Measurements from ENCODE around the gene SRGAP3.

SRGAP3 gene

GRCh38 chr3:9108876-9109567, 140.4 kb downstream of the SRGAP3 start:
- H3K4me3 ChIP-seq (ENCODE audit: low read length): no peak overlapping the region
- no peak overlapping the region for H3K27ac ChIP-seq (ENCODE audit: low read depth, low read length)
- H3K27me3 ChIP-seq (ENCODE audit: control insufficient read depth, insufficient read depth, low read length): no peaks in the 10 kb centered on the region
- H3K36me3 ChIP-seq (ENCODE audit: control insufficient read depth, insufficient read depth, low read length): no peaks in the 10 kb centered on the region
- peaks cover 2% of the 10 kb centered on the region for H3K4me1 ChIP-seq (ENCODE audit: control insufficient read depth, insufficient read depth, low read length)
- no peak overlapping the region for H3K9ac ChIP-seq (ENCODE audit: low read length)

GRCh38 chr3:9107738-9108137, 141.7 kb downstream of the SRGAP3 start:
- H3K4me3 ChIP-seq (ENCODE audit: low read length): no peak overlapping the region
- no peak overlapping the region for H3K27ac ChIP-seq (ENCODE audit: low read depth, low read length)

DNA sequence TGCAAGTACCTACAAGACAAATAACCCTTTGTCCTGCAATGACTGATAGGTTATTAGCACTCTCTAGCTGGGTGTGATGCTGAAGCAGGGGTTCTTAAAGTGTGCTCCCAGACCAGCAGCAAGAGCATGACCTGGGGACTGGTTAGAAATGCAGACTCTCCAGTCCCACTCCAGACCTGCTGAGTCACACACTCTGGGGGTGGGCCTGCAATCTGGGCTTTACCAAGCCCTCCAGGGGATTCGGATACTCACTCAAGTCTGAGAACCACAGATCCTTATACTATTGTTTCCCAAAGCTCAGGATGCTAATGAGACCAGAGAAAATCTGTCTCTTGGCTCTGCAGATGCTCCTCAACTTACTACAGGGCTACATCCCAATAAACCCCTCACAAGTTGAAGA, 144.0 kb downstream of the SRGAP3 start:
- H3K9ac ChIP-seq (ENCODE audit: low read length): no peak overlapping the region
- no peaks in the 10 kb centered on the region for H3K4me1 ChIP-seq (ENCODE audit: control insufficient read depth, insufficient read depth, low read length)
- no peak overlapping the region for H3K4me3 ChIP-seq (ENCODE audit: low read length)
- H3K36me3 ChIP-seq (ENCODE audit: control insufficient read depth, insufficient read depth, low read length): no peaks in the 10 kb centered on the region
- H3K27ac ChIP-seq (ENCODE audit: low read depth, low read length): no peak overlapping the region
- H3K27me3 ChIP-seq (ENCODE audit: control insufficient read depth, insufficient read depth, low read length): no peaks in the 10 kb centered on the region

More at GRCh38 chr3:9107738-9108137, 141.7 kb downstream of the SRGAP3 start:
- Histone ChIP-seq H3K9ac (ENCODE audit: low read length) (no peak overlapping the region), H3K36me3 (ENCODE audit: control insufficient read depth, insufficient read depth, low read length) (no peaks in the 10 kb centered on the region), H3K27me3 (ENCODE audit: control insufficient read depth, insufficient read depth, low read length) (no peaks in the 10 kb centered on the region), H3K4me1 (ENCODE audit: control insufficient read depth, insufficient read depth, low read length) (peaks cover 2% of the 10 kb centered on the region)

DNA sequence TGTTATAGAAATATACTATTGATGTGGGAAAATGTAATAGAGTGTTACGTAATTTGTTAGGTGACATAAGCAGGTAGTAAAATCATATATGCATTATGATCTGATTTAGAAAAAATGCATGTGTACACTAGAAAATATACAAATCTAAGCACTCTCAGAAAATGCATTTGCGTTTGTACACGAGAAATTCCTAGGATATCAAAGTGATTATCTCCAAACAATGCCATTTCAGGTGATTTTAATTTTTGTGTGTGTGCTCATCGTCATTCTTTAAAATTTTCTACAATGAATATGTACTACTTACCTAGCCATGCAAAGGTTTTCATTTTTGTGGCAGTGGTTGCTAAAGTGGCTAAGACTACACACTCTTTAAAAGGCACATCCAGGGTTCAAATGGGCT, 145.3 kb downstream of the SRGAP3 start:
- no peak overlapping the region for H3K4me3 ChIP-seq (ENCODE audit: low read length)

GRCh38 chr3:9102240-9102981, 147.0 kb downstream of the SRGAP3 start:
- Histone ChIP-seq H3K4me3 (ENCODE audit: low read length) (no peak overlapping the region), H3K27me3 (ENCODE audit: control insufficient read depth, insufficient read depth, low read length) (no peaks in the 10 kb centered on the region), H3K4me1 (ENCODE audit: control insufficient read depth, insufficient read depth, low read length) (no peaks in the 10 kb centered on the region), H3K27ac (ENCODE audit: low read depth, low read length) (no peak overlapping the region), H3K9ac (ENCODE audit: low read length) (no peak overlapping the region), H3K36me3 (ENCODE audit: control insufficient read depth, insufficient read depth, low read length) (no peaks in the 10 kb centered on the region)

More for the DNA sequence above, 145.3 kb downstream of the SRGAP3 start:
- H3K27ac ChIP-seq (ENCODE audit: low read depth, low read length): no peak overlapping the region
- H3K36me3 ChIP-seq (ENCODE audit: control insufficient read depth, insufficient read depth, low read length): no peaks in the 10 kb centered on the region
- no peak overlapping the region for H3K9ac ChIP-seq (ENCODE audit: low read length)
- H3K4me1 ChIP-seq (ENCODE audit: control insufficient read depth, insufficient read depth, low read length): no peaks in the 10 kb centered on the region
- no peaks in the 10 kb centered on the region for H3K27me3 ChIP-seq (ENCODE audit: control insufficient read depth, insufficient read depth, low read length)

- H3K4me3 ChIP-seq (ENCODE audit: low read length): no peak overlapping the region
- H3K4me1 ChIP-seq (ENCODE audit: control insufficient read depth, insufficient read depth, low read length): no peaks in the 10 kb centered on the region
- H3K27me3 ChIP-seq (ENCODE audit: control insufficient read depth, insufficient read depth, low read length): no peaks in the 10 kb centered on the region
- no peak overlapping the region for H3K27ac ChIP-seq (ENCODE audit: low read depth, low read length)
- H3K36me3 ChIP-seq (ENCODE audit: control insufficient read depth, insufficient read depth, low read length): no peaks in the 10 kb centered on the region
- H3K9ac ChIP-seq (ENCODE audit: low read length): no peak overlapping the region
Observed at GRCh38 chr3:9101286-9101685, 148.2 kb downstream of the SRGAP3 start.

- H3K4me1 ChIP-seq (ENCODE audit: control insufficient read depth, insufficient read depth, low read length): no peaks in the 10 kb centered on the region
- H3K9ac ChIP-seq (ENCODE audit: low read length): no peak overlapping the region
- no peak overlapping the region for H3K27ac ChIP-seq (ENCODE audit: low read depth, low read length)
- H3K4me3 ChIP-seq (ENCODE audit: low read length): no peak overlapping the region
- H3K36me3 ChIP-seq (ENCODE audit: control insufficient read depth, insufficient read depth, low read length): no peaks in the 10 kb centered on the region
- H3K27me3 ChIP-seq (ENCODE audit: control insufficient read depth, insufficient read depth, low read length): no peaks in the 10 kb centered on the region
Observed at GRCh38 chr3:9100513-9100894, 148.9 kb downstream of the SRGAP3 start.

- Histone ChIP-seq H3K27ac (ENCODE audit: low read depth, low read length) (no peak overlapping the region), H3K36me3 (ENCODE audit: control insufficient read depth, insufficient read depth, low read length) (no peaks in the 10 kb centered on the region), H3K27me3 (ENCODE audit: control insufficient read depth, insufficient read depth, low read length) (no peaks in the 10 kb centered on the region), H3K9ac (ENCODE audit: low read length) (no peak overlapping the region), H3K4me3 (ENCODE audit: low read length) (no peak overlapping the region), H3K4me1 (ENCODE audit: control insufficient read depth, insufficient read depth, low read length) (no peaks in the 10 kb centered on the region)
Observed at GRCh38 chr3:9099702-9100512, 149.5 kb downstream of the SRGAP3 start.

- Histone ChIP-seq H3K4me1 (ENCODE audit: control insufficient read depth, insufficient read depth, low read length) (no peaks in the 10 kb centered on the region), H3K27me3 (ENCODE audit: control insufficient read depth, insufficient read depth, low read length) (no peaks in the 10 kb centered on the region), H3K27ac (ENCODE audit: low read depth, low read length) (no peak overlapping the region), H3K4me3 (ENCODE audit: low read length) (no peak overlapping the region), H3K9ac (ENCODE audit: low read length) (no peak overlapping the region), H3K36me3 (ENCODE audit: control insufficient read depth, insufficient read depth, low read length) (no peaks in the 10 kb centered on the region)
Observed at GRCh38 chr3:9098716-9099675, 150.4 kb downstream of the SRGAP3 start.

- no peaks in the 10 kb centered on the region for H3K27me3 ChIP-seq (ENCODE audit: control insufficient read depth, insufficient read depth, low read length)
- H3K9ac ChIP-seq (ENCODE audit: low read length): no peak overlapping the region
- no peaks in the 10 kb centered on the region for H3K36me3 ChIP-seq (ENCODE audit: control insufficient read depth, insufficient read depth, low read length)
- H3K4me1 ChIP-seq (ENCODE audit: control insufficient read depth, insufficient read depth, low read length): no peaks in the 10 kb centered on the region
- H3K4me3 ChIP-seq (ENCODE audit: low read length): no peak overlapping the region
- no peak overlapping the region for H3K27ac ChIP-seq (ENCODE audit: low read depth, low read length)
Observed at GRCh38 chr3:9097495-9097894, 152.0 kb downstream of the SRGAP3 start.

DNA sequence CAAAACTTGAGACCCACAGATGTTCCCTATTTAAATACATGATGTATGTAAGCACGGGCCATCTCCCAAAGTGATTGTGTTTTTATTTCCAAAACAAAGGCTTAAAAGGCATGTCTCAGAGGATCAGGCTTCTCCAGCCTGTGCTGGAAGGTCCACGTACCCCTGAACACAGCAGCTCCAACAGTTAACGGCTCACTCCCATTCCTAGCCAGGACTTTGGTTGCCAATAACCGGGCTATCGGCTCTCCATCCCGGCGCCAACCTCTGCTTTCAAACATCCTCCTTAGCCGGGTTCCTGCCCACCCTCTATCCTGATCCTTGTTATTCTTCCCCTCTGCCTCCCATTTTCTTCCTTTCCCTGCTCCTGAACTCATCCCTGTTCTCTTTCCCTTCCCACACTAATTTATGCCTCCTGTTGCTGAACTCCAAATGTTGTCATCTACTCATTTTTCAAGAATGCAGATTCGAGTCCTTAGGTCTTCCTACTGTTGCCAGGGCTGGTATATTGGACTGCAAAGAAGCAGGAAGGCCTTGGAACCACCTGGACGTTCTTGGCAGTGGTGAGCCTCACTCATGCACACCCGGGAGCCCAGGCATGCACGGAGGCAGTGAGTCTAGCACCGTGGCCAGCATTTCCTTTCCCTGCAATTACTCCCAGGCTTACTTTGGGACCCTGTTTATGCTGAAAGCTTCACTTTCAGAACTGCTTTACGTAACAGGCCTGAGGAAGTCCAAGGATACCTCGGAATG, 157.8 kb downstream of the SRGAP3 start:
- Histone ChIP-seq H3K9ac (ENCODE audit: low read length) (no peak overlapping the region), H3K27me3 (ENCODE audit: control insufficient read depth, insufficient read depth, low read length) (no peaks in the 10 kb centered on the region), H3K27ac (ENCODE audit: low read depth, low read length) (no peak overlapping the region), H3K4me3 (ENCODE audit: low read length) (no peak overlapping the region), H3K36me3 (ENCODE audit: control insufficient read depth, insufficient read depth, low read length) (no peaks in the 10 kb centered on the region), H3K4me1 (ENCODE audit: control insufficient read depth, insufficient read depth, low read length) (no peaks in the 10 kb centered on the region)
